ENCODE data around the gene UBASH3A. TPM values are rescaled to one million over a fixed set of nuclear protein-coding genes. Genes with fewer than 3 reads are reported as not detected.

Gene UBASH3A
- polyA plus RNA-seq, 1 of the 3 experiments (the other 2 are of a cell fraction), result not detected

DNA sequence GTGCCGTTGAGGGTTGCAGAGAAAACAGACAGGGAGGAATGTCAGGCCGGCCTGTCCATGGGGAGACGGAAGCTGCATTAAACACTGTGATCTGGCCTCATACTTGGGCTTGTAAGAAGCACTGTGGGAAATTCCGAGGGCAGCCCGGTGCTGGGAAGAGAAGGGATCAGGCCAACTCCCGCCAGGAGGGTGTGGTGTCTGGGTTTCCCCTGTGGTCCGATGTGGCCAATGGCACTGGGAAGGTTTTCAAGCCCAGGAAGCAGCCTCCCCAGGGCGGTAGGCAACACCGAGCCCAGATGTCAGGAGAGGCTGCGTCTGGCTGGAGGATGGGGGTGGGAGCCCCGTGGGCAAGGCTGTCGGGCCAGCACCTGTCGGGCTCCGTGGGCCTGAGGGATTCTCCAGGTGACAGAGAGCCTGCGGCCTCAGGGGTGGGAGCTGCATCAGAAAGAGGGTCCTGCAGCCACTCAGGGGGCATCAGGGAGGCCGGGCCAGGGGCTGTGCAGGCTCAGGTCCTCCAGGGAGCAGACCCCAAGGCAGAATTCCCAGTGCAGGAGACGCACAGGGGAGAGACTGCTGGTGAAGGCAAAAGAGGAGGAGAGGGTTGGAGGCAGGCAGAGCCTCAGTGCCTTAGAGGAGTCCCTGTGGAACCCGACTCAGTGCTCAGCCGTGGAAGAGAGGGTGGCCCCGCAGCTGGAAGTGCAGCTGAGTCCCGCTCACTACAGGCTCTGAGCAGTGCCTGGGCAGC, 8.4 kb downstream of the UBASH3A start:
- WGBS (ENCODE audit: low lambda C conversion rate), result 37% methylated on average over 9 of the region's 21 CpGs
- no peaks in the 10 kb centered on the region for H3K36me3 ChIP-seq (replicated peaks in 1 of 2; ENCODE audit: control insufficient read depth in 1 of 2, insufficient read depth in 2 of 2, low read length in 1 of 2)

DNA sequence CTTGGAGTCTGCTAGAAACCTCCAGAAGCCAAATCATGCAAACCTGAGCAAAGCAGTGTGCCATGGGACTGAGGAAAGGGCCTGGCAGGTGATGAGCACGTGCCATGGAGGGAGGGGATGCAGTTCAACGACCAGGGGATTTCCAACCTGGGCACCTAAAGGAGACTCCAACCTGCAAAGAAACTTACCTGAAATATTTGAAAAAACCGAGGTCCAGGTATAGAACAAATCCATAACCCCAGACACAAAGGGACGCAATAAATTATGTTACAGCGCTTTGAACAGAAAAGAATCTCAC, 8.9 kb downstream of the UBASH3A start:
- no peaks in the 10 kb centered on the region for H3K36me3 ChIP-seq (replicated peaks in 1 of 2; ENCODE audit: control insufficient read depth in 1 of 2, insufficient read depth in 2 of 2, low read length in 1 of 2)
- no peak overlapping the region for H3K4me2 ChIP-seq
- no peak overlapping the region for H3K9ac ChIP-seq
- H3F3A ChIP-seq (replicated peaks; ENCODE audit: insufficient read depth), result no peaks in the 10 kb centered on the region
- TF ChIP-seq RCOR1 (IDR thresholded peaks at IDR 0.05; ENCODE audit: low read length) (no peak), JUND (IDR thresholded peaks at IDR 0.05) (no peak), EZH2phosphoT487 (IDR thresholded peaks at IDR 0.05; ENCODE audit: borderline replicate concordance, low read depth) (no peak), MEF2A (IDR thresholded peaks at IDR 0.05; ENCODE audit: borderline replicate concordance, low read depth) (no peak), POLR2AphosphoS5 (IDR thresholded peaks at IDR 0.05; ENCODE audit: low read depth, low read length) (no peak), RFX5 (IDR thresholded peaks at IDR 0.05; ENCODE audit: low read length) (no peak), NRF1 (IDR thresholded peaks at IDR 0.05; ENCODE audit: low read depth, low read length) (no peak), TEAD4 (IDR thresholded peaks at IDR 0.05; ENCODE audit: borderline replicate concordance, insufficient read depth) (no peak), YY1 (IDR thresholded peaks at IDR 0.05; ENCODE audit: low read depth) (no peak), CHD2 (IDR thresholded peaks at IDR 0.05; ENCODE audit: low read length, partially characterized antibody) (no peak), RAD21 (IDR thresholded peaks at IDR 0.05; ENCODE audit: low read length) (no peak), FOSL2 (IDR thresholded peaks at IDR 0.05; ENCODE audit: borderline replicate concordance, low read depth) (no peak)
- TF ChIP-seq, protein P1, sequence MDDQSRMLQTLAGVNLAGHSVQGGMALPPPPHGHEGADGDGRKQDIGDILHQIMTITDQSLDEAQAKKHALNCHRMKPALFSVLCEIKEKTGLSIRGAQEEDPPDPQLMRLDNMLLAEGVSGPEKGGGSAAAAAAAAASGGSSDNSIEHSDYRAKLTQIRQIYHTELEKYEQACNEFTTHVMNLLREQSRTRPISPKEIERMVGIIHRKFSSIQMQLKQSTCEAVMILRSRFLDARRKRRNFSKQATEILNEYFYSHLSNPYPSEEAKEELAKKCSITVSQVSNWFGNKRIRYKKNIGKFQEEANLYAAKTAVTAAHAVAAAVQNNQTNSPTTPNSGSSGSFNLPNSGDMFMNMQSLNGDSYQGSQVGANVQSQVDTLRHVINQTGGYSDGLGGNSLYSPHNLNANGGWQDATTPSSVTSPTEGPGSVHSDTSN (IDR thresholded peaks at IDR 0.05), result no peak
- TF ChIP-seq, protein P2, sequence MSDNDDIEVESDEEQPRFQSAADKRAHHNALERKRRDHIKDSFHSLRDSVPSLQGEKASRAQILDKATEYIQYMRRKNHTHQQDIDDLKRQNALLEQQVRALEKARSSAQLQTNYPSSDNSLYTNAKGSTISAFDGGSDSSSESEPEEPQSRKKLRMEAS (IDR thresholded peaks at IDR 0.05; ENCODE audit: low read depth), result no peak
- TF ChIP-seq, protein P3, sequence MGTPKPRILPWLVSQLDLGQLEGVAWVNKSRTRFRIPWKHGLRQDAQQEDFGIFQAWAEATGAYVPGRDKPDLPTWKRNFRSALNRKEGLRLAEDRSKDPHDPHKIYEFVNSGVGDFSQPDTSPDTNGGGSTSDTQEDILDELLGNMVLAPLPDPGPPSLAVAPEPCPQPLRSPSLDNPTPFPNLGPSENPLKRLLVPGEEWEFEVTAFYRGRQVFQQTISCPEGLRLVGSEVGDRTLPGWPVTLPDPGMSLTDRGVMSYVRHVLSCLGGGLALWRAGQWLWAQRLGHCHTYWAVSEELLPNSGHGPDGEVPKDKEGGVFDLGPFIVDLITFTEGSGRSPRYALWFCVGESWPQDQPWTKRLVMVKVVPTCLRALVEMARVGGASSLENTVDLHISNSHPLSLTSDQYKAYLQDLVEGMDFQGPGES (IDR thresholded peaks at IDR 0.05; ENCODE audit: low read depth, low read length), result no peak
- TF ChIP-seq, protein P4, sequence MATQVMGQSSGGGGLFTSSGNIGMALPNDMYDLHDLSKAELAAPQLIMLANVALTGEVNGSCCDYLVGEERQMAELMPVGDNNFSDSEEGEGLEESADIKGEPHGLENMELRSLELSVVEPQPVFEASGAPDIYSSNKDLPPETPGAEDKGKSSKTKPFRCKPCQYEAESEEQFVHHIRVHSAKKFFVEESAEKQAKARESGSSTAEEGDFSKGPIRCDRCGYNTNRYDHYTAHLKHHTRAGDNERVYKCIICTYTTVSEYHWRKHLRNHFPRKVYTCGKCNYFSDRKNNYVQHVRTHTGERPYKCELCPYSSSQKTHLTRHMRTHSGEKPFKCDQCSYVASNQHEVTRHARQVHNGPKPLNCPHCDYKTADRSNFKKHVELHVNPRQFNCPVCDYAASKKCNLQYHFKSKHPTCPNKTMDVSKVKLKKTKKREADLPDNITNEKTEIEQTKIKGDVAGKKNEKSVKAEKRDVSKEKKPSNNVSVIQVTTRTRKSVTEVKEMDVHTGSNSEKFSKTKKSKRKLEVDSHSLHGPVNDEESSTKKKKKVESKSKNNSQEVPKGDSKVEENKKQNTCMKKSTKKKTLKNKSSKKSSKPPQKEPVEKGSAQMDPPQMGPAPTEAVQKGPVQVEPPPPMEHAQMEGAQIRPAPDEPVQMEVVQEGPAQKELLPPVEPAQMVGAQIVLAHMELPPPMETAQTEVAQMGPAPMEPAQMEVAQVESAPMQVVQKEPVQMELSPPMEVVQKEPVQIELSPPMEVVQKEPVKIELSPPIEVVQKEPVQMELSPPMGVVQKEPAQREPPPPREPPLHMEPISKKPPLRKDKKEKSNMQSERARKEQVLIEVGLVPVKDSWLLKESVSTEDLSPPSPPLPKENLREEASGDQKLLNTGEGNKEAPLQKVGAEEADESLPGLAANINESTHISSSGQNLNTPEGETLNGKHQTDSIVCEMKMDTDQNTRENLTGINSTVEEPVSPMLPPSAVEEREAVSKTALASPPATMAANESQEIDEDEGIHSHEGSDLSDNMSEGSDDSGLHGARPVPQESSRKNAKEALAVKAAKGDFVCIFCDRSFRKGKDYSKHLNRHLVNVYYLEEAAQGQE (IDR thresholded peaks at IDR 0.05; ENCODE audit: low read depth, low read length), result no peak
- ChIA-PET CTCF (interaction anchor here (1.7 kb wide), 1 partner anchor 268 kb away, joined by 6 read pairs; no protein-coding TSS in a partner anchor), POLR2A (no interaction called here)
- H3K79me2 ChIP-seq (ENCODE audit: insufficient read depth), result no peaks in the 10 kb centered on the region
- no peaks in the 10 kb centered on the region for H3K27me3 ChIP-seq (ENCODE audit: insufficient read depth)
- H3K27ac ChIP-seq (ENCODE audit: low read depth in 2 of 2, low read length in 1 of 2), result no peak overlapping the region
- no peak overlapping the region for H2AFZ ChIP-seq (ENCODE audit: low read depth)
- 47% methylated on average over 5 of the region's 5 CpGs for WGBS (ENCODE audit: low lambda C conversion rate)
- no peaks in the 10 kb centered on the region for H4K20me1 ChIP-seq (ENCODE audit: insufficient read depth)
- no peaks in the 10 kb centered on the region for H3K9me2 ChIP-seq
- no peaks in the 10 kb centered on the region for H3K4me1 ChIP-seq (ENCODE audit: control insufficient read depth in 1 of 2, insufficient read depth in 2 of 2, low read depth in 1 of 2, low read length in 1 of 2)
- no peaks in the 10 kb centered on the region for H3K9me3 ChIP-seq
- H3K4me3 ChIP-seq (ENCODE audit: low read depth in 2 of 2, low read length in 1 of 2), result no peak overlapping the region
- DNase-seq, result no peak

More for the DNA sequence above, 8.4 kb downstream of the UBASH3A start:
- Histone ChIP-seq H3K9me3 (no peaks in the 10 kb centered on the region), H2AFZ (ENCODE audit: low read depth) (no peak overlapping the region), H3K4me3 (ENCODE audit: low read depth in 2 of 2, low read length in 1 of 2) (no peak overlapping the region), H4K20me1 (ENCODE audit: insufficient read depth) (no peaks in the 10 kb centered on the region), H3F3A (replicated peaks; ENCODE audit: insufficient read depth) (no peaks in the 10 kb centered on the region), H3K9me2 (no peaks in the 10 kb centered on the region), H3K27ac (ENCODE audit: low read depth in 2 of 2, low read length in 1 of 2) (no peak overlapping the region), H3K27me3 (ENCODE audit: insufficient read depth) (no peaks in the 10 kb centered on the region), H3K4me2 (no peak overlapping the region), H3K79me2 (ENCODE audit: insufficient read depth) (no peaks in the 10 kb centered on the region), H3K9ac (no peak overlapping the region), H3K4me1 (ENCODE audit: control insufficient read depth in 1 of 2, insufficient read depth in 2 of 2, low read depth in 1 of 2, low read length in 1 of 2) (no peaks in the 10 kb centered on the region)
- no peak for DNase-seq
- POLR2A ChIA-PET, result no interaction called here
- CTCF ChIA-PET, result interaction anchor here (0.8 to 1.7 kb wide), 3 partner anchors 10 to 267 kb away, joined by 3 to 6 read pairs (median 3); no protein-coding TSS in a partner anchor
- TF ChIP-seq TEAD4 (IDR thresholded peaks at IDR 0.05; ENCODE audit: borderline replicate concordance, insufficient read depth) (no peak), NFIC (IDR thresholded peaks at IDR 0.05; ENCODE audit: borderline replicate concordance) (no peak), EZH2phosphoT487 (IDR thresholded peaks at IDR 0.05; ENCODE audit: borderline replicate concordance, low read depth) (no peak), JUND (IDR thresholded peaks at IDR 0.05) (no peak), CHD2 (IDR thresholded peaks at IDR 0.05; ENCODE audit: low read length, partially characterized antibody) (no peak), POLR2AphosphoS5 (IDR thresholded peaks at IDR 0.05; ENCODE audit: low read depth, low read length) (no peak)
- TF ChIP-seq, protein P2 (IDR thresholded peaks at IDR 0.05; ENCODE audit: low read depth), result no peak
- TF ChIP-seq, protein P5, sequence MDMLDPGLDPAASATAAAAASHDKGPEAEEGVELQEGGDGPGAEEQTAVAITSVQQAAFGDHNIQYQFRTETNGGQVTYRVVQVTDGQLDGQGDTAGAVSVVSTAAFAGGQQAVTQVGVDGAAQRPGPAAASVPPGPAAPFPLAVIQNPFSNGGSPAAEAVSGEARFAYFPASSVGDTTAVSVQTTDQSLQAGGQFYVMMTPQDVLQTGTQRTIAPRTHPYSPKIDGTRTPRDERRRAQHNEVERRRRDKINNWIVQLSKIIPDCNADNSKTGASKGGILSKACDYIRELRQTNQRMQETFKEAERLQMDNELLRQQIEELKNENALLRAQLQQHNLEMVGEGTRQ (IDR thresholded peaks at IDR 0.05; ENCODE audit: borderline replicate concordance, low read depth, low read length), result no peak
